Measurements from ENCODE around the gene HS6ST3.

The HS6ST3 gene

GRCh38 chr13:96637039-96637438, 547.1 kb downstream of the HS6ST3 start:
- Histone ChIP-seq H3K4me2 (ENCODE audit: low read length) (no peak overlapping the region), H3K27me3 (ENCODE audit: control insufficient read depth, insufficient read depth, low read length) (no peaks in the 10 kb centered on the region), H3K9me3 (replicated peaks; ENCODE audit: low read length) (peaks cover under 1% of the 10 kb centered on the region), H3K9ac (ENCODE audit: low read depth, low read length) (no peak overlapping the region), H3K4me3 (ENCODE audit: low read length) (no peak overlapping the region), H3K4me1 (ENCODE audit: control insufficient read depth, insufficient read depth, low read length) (peaks cover 8% of the 10 kb centered on the region), H3K36me3 (ENCODE audit: insufficient read depth, low read length) (no peaks in the 10 kb centered on the region)

- Histone ChIP-seq H3K9me3 (replicated peaks; ENCODE audit: low read length) (peaks cover 11% of the 10 kb centered on the region), H3K4me3 (ENCODE audit: low read length) (no peak overlapping the region), H3K36me3 (ENCODE audit: insufficient read depth, low read length) (no peaks in the 10 kb centered on the region), H3K27me3 (ENCODE audit: control insufficient read depth, insufficient read depth, low read length) (no peaks in the 10 kb centered on the region), H3K9ac (ENCODE audit: low read depth, low read length) (no peak overlapping the region), H3K4me1 (ENCODE audit: control insufficient read depth, insufficient read depth, low read length) (peaks cover 20% of the 10 kb centered on the region), H3K4me2 (ENCODE audit: low read length) (no peak overlapping the region)
Observed at GRCh38 chr13:96646101-96646500, 556.2 kb downstream of the HS6ST3 start.

GRCh38 chr13:96646515-96647211, 556.8 kb downstream of the HS6ST3 start:
- H3K9ac ChIP-seq (ENCODE audit: low read depth, low read length), result no peak overlapping the region
- H3K9me3 ChIP-seq (replicated peaks; ENCODE audit: low read length), result peaks cover 11% of the 10 kb centered on the region
- H3K4me1 ChIP-seq (ENCODE audit: control insufficient read depth, insufficient read depth, low read length), result peaks cover 25% of the 10 kb centered on the region
- no peak overlapping the region for H3K4me2 ChIP-seq (ENCODE audit: low read length)
- no peaks in the 10 kb centered on the region for H3K27me3 ChIP-seq (ENCODE audit: control insufficient read depth, insufficient read depth, low read length)
- H3K4me3 ChIP-seq (ENCODE audit: low read length), result no peak overlapping the region
- no peaks in the 10 kb centered on the region for H3K36me3 ChIP-seq (ENCODE audit: insufficient read depth, low read length)

- Histone ChIP-seq H3K9me3 (replicated peaks; ENCODE audit: low read length) (peaks cover 6% of the 10 kb centered on the region), H3K27me3 (ENCODE audit: control insufficient read depth, insufficient read depth, low read length) (no peaks in the 10 kb centered on the region), H3K36me3 (ENCODE audit: insufficient read depth, low read length) (no peaks in the 10 kb centered on the region), H3K9ac (ENCODE audit: low read depth, low read length) (no peak overlapping the region), H3K4me2 (ENCODE audit: low read length) (peak overlapping the region; percentile 39), H3K4me1 (ENCODE audit: control insufficient read depth, insufficient read depth, low read length) (peaks cover 32% of the 10 kb centered on the region), H3K4me3 (ENCODE audit: low read length) (no peak overlapping the region)
Observed at GRCh38 chr13:96650301-96650886, 560.5 kb downstream of the HS6ST3 start.

- H3K4me3 ChIP-seq (ENCODE audit: low read length), result no peak overlapping the region
- H3K4me2 ChIP-seq (ENCODE audit: low read length), result no peak overlapping the region
- no peaks in the 10 kb centered on the region for H3K36me3 ChIP-seq (ENCODE audit: insufficient read depth, low read length)
- peaks cover 6% of the 10 kb centered on the region for H3K9me3 ChIP-seq (replicated peaks; ENCODE audit: low read length)
- H3K9ac ChIP-seq (ENCODE audit: low read depth, low read length), result no peak overlapping the region
- H3K4me1 ChIP-seq (ENCODE audit: control insufficient read depth, insufficient read depth, low read length), result peaks cover 32% of the 10 kb centered on the region
- no peaks in the 10 kb centered on the region for H3K27me3 ChIP-seq (ENCODE audit: control insufficient read depth, insufficient read depth, low read length)
Observed at GRCh38 chr13:96651598-96651997, 561.7 kb downstream of the HS6ST3 start.

GRCh38 chr13:96652506-96652905, 562.6 kb downstream of the HS6ST3 start:
- no peaks in the 10 kb centered on the region for H3K27me3 ChIP-seq (ENCODE audit: control insufficient read depth, insufficient read depth, low read length)
- H3K9me3 ChIP-seq (replicated peaks; ENCODE audit: low read length), result peaks cover 6% of the 10 kb centered on the region
- no peak overlapping the region for H3K4me2 ChIP-seq (ENCODE audit: low read length)
- H3K9ac ChIP-seq (ENCODE audit: low read depth, low read length), result no peak overlapping the region
- no peak overlapping the region for H3K4me3 ChIP-seq (ENCODE audit: low read length)
- no peaks in the 10 kb centered on the region for H3K36me3 ChIP-seq (ENCODE audit: insufficient read depth, low read length)
- H3K4me1 ChIP-seq (ENCODE audit: control insufficient read depth, insufficient read depth, low read length), result peaks cover 32% of the 10 kb centered on the region

- no peaks in the 10 kb centered on the region for H3K27me3 ChIP-seq (ENCODE audit: control insufficient read depth, insufficient read depth, low read length)
- no peaks in the 10 kb centered on the region for H3K36me3 ChIP-seq (ENCODE audit: insufficient read depth, low read length)
- no peak overlapping the region for H3K4me3 ChIP-seq (ENCODE audit: low read length)
- H3K9me3 ChIP-seq (replicated peaks; ENCODE audit: low read length), result no peaks in the 10 kb centered on the region
- no peak overlapping the region for H3K9ac ChIP-seq (ENCODE audit: low read depth, low read length)
- peaks cover 4% of the 10 kb centered on the region for H3K4me1 ChIP-seq (ENCODE audit: control insufficient read depth, insufficient read depth, low read length)
- no peak overlapping the region for H3K4me2 ChIP-seq (ENCODE audit: low read length)
Observed at GRCh38 chr13:96661612-96662011, 571.7 kb downstream of the HS6ST3 start.

- no peaks in the 10 kb centered on the region for H3K9me3 ChIP-seq (replicated peaks; ENCODE audit: low read length)
- H3K36me3 ChIP-seq (ENCODE audit: insufficient read depth, low read length), result no peaks in the 10 kb centered on the region
- no peak overlapping the region for H3K4me3 ChIP-seq (ENCODE audit: low read length)
- no peak overlapping the region for H3K4me2 ChIP-seq (ENCODE audit: low read length)
- H3K9ac ChIP-seq (ENCODE audit: low read depth, low read length), result no peak overlapping the region
- H3K4me1 ChIP-seq (ENCODE audit: control insufficient read depth, insufficient read depth, low read length), result peaks cover 6% of the 10 kb centered on the region
- no peaks in the 10 kb centered on the region for H3K27me3 ChIP-seq (ENCODE audit: control insufficient read depth, insufficient read depth, low read length)
Observed at GRCh38 chr13:96662036-96662435, 572.1 kb downstream of the HS6ST3 start.

GRCh38 chr13:96667294-96668018, 577.5 kb downstream of the HS6ST3 start:
- Histone ChIP-seq H3K4me2 (ENCODE audit: low read length) (no peak overlapping the region), H3K27me3 (ENCODE audit: control insufficient read depth, insufficient read depth, low read length) (no peaks in the 10 kb centered on the region)

GRCh38 chr13:96671073-96671472, 581.2 kb downstream of the HS6ST3 start:
- H3K9ac ChIP-seq (ENCODE audit: low read depth, low read length), result no peak overlapping the region
- H3K9me3 ChIP-seq (replicated peaks; ENCODE audit: low read length), result no peaks in the 10 kb centered on the region
- H3K4me2 ChIP-seq (ENCODE audit: low read length), result peak overlapping the region; percentile 1
- peak overlapping the region; percentile 3 for H3K4me3 ChIP-seq (ENCODE audit: low read length)
- H3K36me3 ChIP-seq (ENCODE audit: insufficient read depth, low read length), result no peaks in the 10 kb centered on the region
- no peaks in the 10 kb centered on the region for H3K27me3 ChIP-seq (ENCODE audit: control insufficient read depth, insufficient read depth, low read length)
- H3K4me1 ChIP-seq (ENCODE audit: control insufficient read depth, insufficient read depth, low read length), result peaks cover 37% of the 10 kb centered on the region

More at GRCh38 chr13:96667294-96668018, 577.5 kb downstream of the HS6ST3 start:
- Histone ChIP-seq H3K36me3 (ENCODE audit: insufficient read depth, low read length) (no peaks in the 10 kb centered on the region), H3K4me3 (ENCODE audit: low read length) (no peak overlapping the region), H3K9ac (ENCODE audit: low read depth, low read length) (no peak overlapping the region), H3K4me1 (ENCODE audit: control insufficient read depth, insufficient read depth, low read length) (peaks cover 32% of the 10 kb centered on the region), H3K9me3 (replicated peaks; ENCODE audit: low read length) (no peaks in the 10 kb centered on the region)

GRCh38 chr13:96672016-96672415, 582.1 kb downstream of the HS6ST3 start:
- Histone ChIP-seq H3K4me3 (ENCODE audit: low read length) (no peak overlapping the region), H3K9me3 (replicated peaks; ENCODE audit: low read length) (no peaks in the 10 kb centered on the region), H3K36me3 (ENCODE audit: insufficient read depth, low read length) (no peaks in the 10 kb centered on the region)

More at GRCh38 chr13:96672016-96672415, 582.1 kb downstream of the HS6ST3 start:
- H3K9ac ChIP-seq (ENCODE audit: low read depth, low read length), result no peak overlapping the region
- peaks cover 31% of the 10 kb centered on the region for H3K4me1 ChIP-seq (ENCODE audit: control insufficient read depth, insufficient read depth, low read length)
- no peak overlapping the region for H3K4me2 ChIP-seq (ENCODE audit: low read length)
- no peaks in the 10 kb centered on the region for H3K27me3 ChIP-seq (ENCODE audit: control insufficient read depth, insufficient read depth, low read length)
